Aorta (tissue), 5 donors: ENCODE data around the gene WFDC5. TPM values are rescaled to one million over a fixed set of nuclear protein-coding genes. Genes with fewer than 3 reads are reported as not detected.

Source experiments
- ATAC-seq: fragments of 200-7000 bp; cut with Tn5 transposase; one replicate; pipeline ENCODE4 v1.9.1; 2022; ENCODE audit warnings: moderate library complexity; ENCODE audit not compliant: low FRiP score
- DNase-seq, 2 donors: peaks; one replicate each; pipeline ENCODE4 v3.0.0-alpha.2; 2020
- H3K27ac ChIP-seq, 2 donors: one replicate each; pipeline ENCODE4 v1.5.1; 2013; ENCODE audit warnings: low read length in 2 of 2, mild to moderate bottlenecking in 2 of 2, moderate library complexity in 2 of 2, control low read depth in 1 of 2, inconsistent platforms in 1 of 2, low read depth in 1 of 2
- H3K27me3 ChIP-seq, 2 donors: one replicate each; pipeline ENCODE4 v1.6.1; 2013; ENCODE audit warnings: control low read depth in 1 of 2, low read length in 1 of 2, mild to moderate bottlenecking in 1 of 2, moderate library complexity in 1 of 2; ENCODE audit not compliant: insufficient read depth in 2 of 2, control insufficient read depth in 1 of 2
- H3K36me3 ChIP-seq, 2 donors: one replicate each; pipeline ENCODE4 v1.6.1; 2013; ENCODE audit warnings: control low read depth in 1 of 2, low read length in 1 of 2, mild to moderate bottlenecking in 1 of 2; ENCODE audit not compliant: insufficient read depth in 2 of 2, control insufficient read depth in 1 of 2
- H3K4me1 ChIP-seq, 2 donors: one replicate each; pipeline ENCODE4 v1.6.1; 2013; ENCODE audit warnings: low read length in 2 of 2, control low read depth in 1 of 2, mild to moderate bottlenecking in 1 of 2, moderate library complexity in 1 of 2; ENCODE audit not compliant: insufficient read depth in 2 of 2, control insufficient read depth in 1 of 2
- H3K4me3 ChIP-seq, 2 donors: one replicate each; pipeline ENCODE4 v1.5.1; 2013; ENCODE audit warnings: low read length in 2 of 2, control low read depth in 1 of 2, mild to moderate bottlenecking in 1 of 2
- H3K9me3 ChIP-seq: one replicate; pipeline ENCODE4 v1.6.1; 2013; ENCODE audit warnings: mild to moderate bottlenecking, low read length; ENCODE audit not compliant: control insufficient read depth
- WGBS, 2 donors: extraction: QIAGEN DNeasy Blood & Tissue Kit; methylation state at CpG; one replicate each; pipeline ENCODE4 v1.1.7; 2013; 5-methylcytosine and 5-hydroxymethylcytosine counted together
- intact Hi-C, 2 donors: fragments of 100-400 bp; cut with DNase I; formaldehyde crosslinking; loops; one replicate each; pipeline versions ENCODE4 v1.14.2 to v1.15.0; 2022
- polyA plus RNA-seq, 2 donors: library from polyadenylated mRNA; stranded (reverse); fragments of 200-250 nt; gene quantifications; one replicate each; pipeline ENCODE4 v1.2.3, GENCODE V29; 2013
- total RNA-seq, 2 donors: library from RNA; stranded (reverse); fragmentation: NEBNext Ultra II Directional; extraction: Animal tissue kit (Norgen Biotek cat#: 25700); gene quantifications; one replicate each; pipeline ENCODE4 v1.2.1, GENCODE V29; 2021
- donor health status: healthy with polysubstance abuse.
- donor health status: Bipolar disorder and iron deficiency.
- donor health status: DM: no; HTN: no; CAD: no.
- donor health status: DM: no; HTN: no; CAD: no.
- donor health status: DM: yes; HTN: yes; CAD: no.

WFDC5 gene
- total and polyA plus RNA-seq, 4 donors: not detected

DNA sequence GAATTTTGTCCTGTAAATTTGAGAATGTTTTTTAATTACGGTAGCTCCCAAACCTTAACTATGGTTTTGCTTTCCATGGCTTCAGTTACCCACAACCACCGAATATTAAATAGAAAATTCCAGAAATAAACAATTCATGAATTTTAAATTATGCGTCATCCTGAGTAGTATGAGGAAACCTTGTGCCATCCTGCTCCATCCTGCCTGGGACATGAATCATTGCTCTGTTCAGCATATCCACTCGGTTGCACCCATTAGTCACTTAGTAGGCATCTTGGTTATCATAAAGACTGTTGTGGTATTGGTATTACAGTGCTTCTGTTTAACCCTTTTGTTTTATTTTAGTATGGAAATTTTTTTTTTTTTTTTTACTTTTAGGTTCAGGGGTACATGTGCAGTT is 53.7 kb downstream of the WFDC5 start:
- 72 to 74% methylated on average over 4 of the region's 4 CpGs for WGBS, 2 donors
- intact Hi-C loops: no loop called here
- DNase-seq (no peak), ATAC-seq (no peak)
- Histone ChIP-seq H3K36me3 (peaks cover 0 to 3% of the 10 kb centered on the region in 2 donors), H3K9me3 (no peaks in the 10 kb centered on the region), H3K4me1 (peaks cover 0 to 2% of the 10 kb centered on the region in 2 donors), H3K4me3 (no peak overlapping the region), H3K27ac (no peak overlapping the region), H3K27me3 (no peaks in the 10 kb centered on the region)

DNA sequence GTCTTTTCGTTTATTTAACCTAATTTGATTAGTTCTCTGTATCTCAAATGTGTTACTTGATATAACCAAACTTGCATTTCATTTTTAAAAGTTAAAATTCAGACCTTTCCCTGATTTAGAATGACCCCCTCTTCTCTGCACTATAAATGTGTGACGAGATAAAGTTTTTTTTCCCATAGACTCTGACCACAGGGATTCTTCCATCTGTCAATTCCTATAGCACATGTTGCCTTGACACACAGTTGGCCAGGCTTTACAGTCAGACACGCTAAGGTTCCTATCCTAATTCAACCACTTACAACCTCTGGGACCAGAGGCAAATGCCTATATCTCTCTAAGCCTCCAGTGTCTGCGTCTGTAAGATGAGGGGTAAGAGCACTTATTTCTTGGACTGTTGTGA is 54.7 kb downstream of the WFDC5 start:
- H3K4me1 ChIP-seq: peaks cover 0 to 2% of the 10 kb centered on the region in 2 donors
- H3K4me3 ChIP-seq: no peak overlapping the region
- H3K36me3 ChIP-seq: peaks cover 0 to 3% of the 10 kb centered on the region in 2 donors
- 88 to 93% methylated on average over 4 of the region's 4 CpGs for WGBS, 2 donors
- DNase-seq (no peak), ATAC-seq (no peak)
- intact Hi-C loops: no loop called here
- no peaks in the 10 kb centered on the region for H3K9me3 ChIP-seq
- no peaks in the 10 kb centered on the region for H3K27me3 ChIP-seq
- H3K27ac ChIP-seq: no peak overlapping the region

Other genes with a start within 250 kb of the WFDC5 start
- 100 to 1,000 TPM; 166 to 167 TPM for gene YWHAB, start 229.5 kb downstream of the WFDC5 start, total RNA-seq
- gene YWHAB, start 229.5 kb downstream of the WFDC5 start, polyA plus RNA-seq: 100 to 1,000 TPM; 105 to 117 TPM
- 10 to 100 TPM; 21.6 to 27.2 TPM for gene PABPC1L, start 205.1 kb downstream of the WFDC5 start, total RNA-seq
- gene PABPC1L, start 205.1 kb downstream of the WFDC5 start, polyA plus RNA-seq: 10 to 100 TPM in 1 of 2 donors, 1 to 10 TPM in 1; 1.4 to 77.2 TPM
- gene TOMM34, start 154.8 kb downstream of the WFDC5 start, total RNA-seq: 10 to 100 TPM; 11.6 to 13.4 TPM
- gene TOMM34, start 154.8 kb downstream of the WFDC5 start, polyA plus RNA-seq: 1 to 10 TPM; 5.1 to 7.9 TPM
- gene STK4, start 148.7 kb downstream of the WFDC5 start, total RNA-seq: 10 to 100 TPM; 40.1 to 41.0 TPM
- gene STK4, start 148.7 kb downstream of the WFDC5 start, polyA plus RNA-seq: 1 to 10 TPM; 5.4 to 9.8 TPM
- gene KCNS1, start 14.0 kb downstream of the WFDC5 start, total RNA-seq: not detected
- not detected for gene KCNS1, start 14.0 kb downstream of the WFDC5 start, polyA plus RNA-seq
- gene WFDC12, start 9.3 kb upstream of the WFDC5 start, total RNA-seq: not detected
- gene WFDC12, start 9.3 kb upstream of the WFDC5 start, polyA plus RNA-seq: not detected
- gene PI3, start 59.7 kb upstream of the WFDC5 start, total RNA-seq: under 1 TPM in 1 of 2 donors, not detected in 1; 0.96 TPM
- 1 to 10 TPM; 1.1 to 2.0 TPM for gene PI3, start 59.7 kb upstream of the WFDC5 start, polyA plus RNA-seq
- gene SEMG1, start 91.9 kb upstream of the WFDC5 start, total RNA-seq: not detected
- not detected for gene SEMG1, start 91.9 kb upstream of the WFDC5 start, polyA plus RNA-seq
- gene SEMG2, start 106.2 kb upstream of the WFDC5 start, total RNA-seq: not detected
- gene SEMG2, start 106.2 kb upstream of the WFDC5 start, polyA plus RNA-seq: not detected
- gene SLPI, start 139.4 kb upstream of the WFDC5 start, total RNA-seq: 100 to 1,000 TPM in 1 of 2 donors, 10 to 100 TPM in 1; 41.2 to 151 TPM
- gene SLPI, start 139.4 kb upstream of the WFDC5 start, polyA plus RNA-seq: 10 to 100 TPM; 24.4 to 34.8 TPM
- not detected for gene RBPJL, start 191.7 kb upstream of the WFDC5 start, total RNA-seq
- gene RBPJL, start 191.7 kb upstream of the WFDC5 start, polyA plus RNA-seq: under 1 TPM; 0.08 to 0.38 TPM
- gene MATN4, start 193.1 kb upstream of the WFDC5 start, total RNA-seq: under 1 TPM; 0.42 to 0.69 TPM
- gene MATN4, start 193.1 kb upstream of the WFDC5 start, polyA plus RNA-seq: under 1 TPM in 1 of 2 donors, not detected in 1; 0.18 TPM
- 100 to 1,000 TPM in 1 of 2 donors, 10 to 100 TPM in 1; 51.2 to 114 TPM for gene SDC4, start 233.2 kb upstream of the WFDC5 start, total RNA-seq
- 10 to 100 TPM; 19.2 to 50.6 TPM for gene SDC4, start 233.2 kb upstream of the WFDC5 start, polyA plus RNA-seq
- gene SYS1, start 248.0 kb upstream of the WFDC5 start, total RNA-seq: 10 to 100 TPM; 20.3 to 25.0 TPM
- 10 to 100 TPM; 14.3 to 14.4 TPM for gene SYS1, start 248.0 kb upstream of the WFDC5 start, polyA plus RNA-seq